HUDEP-2 (cell line): ENCODE data around the gene MITD1.

Experiments used
- DNase-seq, 76 experiments: peaks; one replicate each; lab custom pipeline; 2025; ENCODE audit not compliant: unreplicated experiment in 76 of 76; lab: John Stamatoyannopoulos, UW

MITD1 gene

DNA sequence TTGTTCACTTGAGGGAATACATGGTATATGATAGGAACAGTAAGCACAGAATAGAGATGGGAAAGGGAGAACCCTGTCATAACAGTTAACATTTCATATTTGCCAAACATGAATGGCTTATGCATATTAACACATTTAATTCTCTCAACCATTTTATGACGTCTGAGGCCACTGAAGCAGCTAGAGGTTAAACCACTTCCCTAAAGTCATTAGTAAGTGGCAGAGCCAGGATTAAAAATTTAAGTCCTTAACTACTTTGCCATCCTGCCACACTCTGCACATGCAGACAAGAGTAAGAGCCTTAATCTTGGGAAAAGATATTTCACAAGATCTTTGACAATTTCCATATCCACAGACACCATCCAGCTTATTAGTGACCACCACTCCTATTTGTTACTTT lies 24.0 kb downstream of the MITD1 start:
- DNase-seq: no peak

GRCh38 chr2:99154643-99155536 lies 26.0 kb downstream of the MITD1 start, which contains the start of the genes LIPT1 and TSGA10:
LIPT1 (plus strand) TSS chr2:99154967; CDS start chr2:99161958, 6,991 bp downstream.
TSGA10 (minus strand) TSS chr2:99154942; CDS start chr2:99109439, 45,503 bp downstream.
- peak in 75 of 76 experiments; percentile 34 to 92 (median 83) for DNase-seq

DNA sequence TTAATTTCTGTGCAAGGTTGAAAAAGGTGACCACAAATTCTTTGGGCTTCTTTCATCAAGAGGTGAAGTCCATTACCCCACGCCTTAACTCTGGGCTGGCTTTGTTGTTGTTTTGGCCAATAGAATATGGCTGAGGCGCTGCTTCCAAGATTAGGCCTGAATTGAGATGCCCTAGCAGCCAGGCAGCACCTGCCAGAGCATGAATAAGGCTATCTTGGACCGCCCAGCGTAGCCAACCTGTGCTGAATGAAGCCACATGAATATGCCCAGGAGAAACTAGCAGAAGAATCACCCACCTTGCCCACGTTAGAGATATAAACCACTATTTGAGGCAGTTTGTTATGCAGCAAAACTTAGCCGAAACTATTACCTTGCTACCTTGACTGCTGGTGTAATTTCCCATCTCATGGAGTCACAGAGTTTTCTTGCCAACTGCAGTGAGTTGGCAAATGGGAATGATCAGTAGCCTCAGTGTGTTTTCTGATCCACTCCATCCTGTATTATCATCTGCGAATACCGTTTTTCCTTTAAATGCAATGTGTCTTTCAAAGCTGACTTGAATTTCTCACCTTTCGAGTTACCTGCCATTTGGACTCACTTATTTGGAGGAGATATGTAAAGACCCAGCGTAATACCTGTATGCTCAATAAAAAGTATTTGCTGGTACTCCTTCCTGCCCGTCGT lies 26.8 kb downstream of the MITD1 start:
- no peak for DNase-seq

- no peak for DNase-seq
Measured at GRCh38 chr2:99152199-99152895, 28.5 kb downstream of the MITD1 start.

GRCh38 chr2:99150706-99151105 lies 30.2 kb downstream of the MITD1 start:
- DNase-seq: no peak

DNA sequence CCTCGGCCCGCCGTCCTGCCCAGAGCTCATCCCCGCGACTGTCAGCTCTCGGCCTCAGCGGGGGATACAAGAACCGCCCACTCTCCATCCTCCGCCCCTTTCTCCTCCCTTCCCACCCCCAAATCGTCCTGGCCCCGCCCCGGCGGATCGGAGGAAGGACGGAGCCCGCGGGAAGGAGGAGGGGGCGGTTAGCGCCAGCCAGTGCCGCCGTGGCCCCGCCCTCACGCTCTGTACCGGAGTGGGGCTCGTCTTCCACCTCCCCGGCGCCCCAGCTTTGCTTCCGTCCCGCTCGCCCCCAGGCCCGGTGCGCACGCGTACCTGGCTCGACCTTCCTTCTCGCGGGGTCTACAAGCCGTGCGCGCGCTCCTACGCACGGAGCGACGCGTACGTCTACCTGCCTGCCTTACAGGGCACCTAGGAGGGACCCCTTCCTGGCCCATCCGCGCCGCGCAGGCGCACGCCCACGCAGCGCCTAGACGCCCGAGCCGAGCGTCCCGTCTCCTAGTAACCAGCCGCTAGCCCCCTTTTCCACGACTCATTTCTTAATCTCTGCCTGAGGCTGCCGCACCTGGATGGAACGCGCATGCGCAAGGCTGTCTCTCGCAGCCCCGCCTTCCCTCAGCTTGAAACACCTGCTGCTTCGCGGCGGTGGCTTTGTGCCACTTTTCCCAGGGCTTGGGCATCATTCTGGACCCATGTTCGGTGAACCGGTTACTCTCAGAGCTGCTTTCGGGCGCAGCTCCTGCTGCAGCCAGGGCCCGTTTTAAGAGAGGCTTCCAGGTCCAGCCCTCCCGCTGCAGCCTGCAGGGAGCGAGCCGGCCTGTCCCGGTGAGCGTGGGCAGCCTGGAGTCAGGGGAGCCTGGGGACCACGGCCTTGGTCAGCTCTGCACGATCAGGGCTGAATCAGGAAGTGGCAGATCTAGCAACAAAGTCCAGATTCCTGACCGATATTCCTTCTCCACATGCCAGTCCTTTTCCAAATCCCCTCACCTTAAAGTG lies 39.4 kb downstream of the MITD1 start, which contains the start of gene C2orf15:
C2orf15 (plus strand) TSS at position 598 of the 999 bp plus-strand sequence. CDS start 8,852 bp downstream, outside the sequence.
- peak in 74 of 76 experiments; percentile 18 to 96 (median 88) for DNase-seq

- peak in 3 of 76 experiments; percentile 47 to 65 (median 50) for DNase-seq
Measured at GRCh38 chr2:99140860-99141109, 40.1 kb downstream of the MITD1 start.

- DNase-seq: peak in 1 of 76 experiments; percentile 4
Measured at GRCh38 chr2:99140056-99140859, 40.6 kb downstream of the MITD1 start.

GRCh38 chr2:99139003-99139402 lies 41.9 kb downstream of the MITD1 start:
- peak in 2 of 76 experiments; percentile 3 to 8 for DNase-seq

DNA sequence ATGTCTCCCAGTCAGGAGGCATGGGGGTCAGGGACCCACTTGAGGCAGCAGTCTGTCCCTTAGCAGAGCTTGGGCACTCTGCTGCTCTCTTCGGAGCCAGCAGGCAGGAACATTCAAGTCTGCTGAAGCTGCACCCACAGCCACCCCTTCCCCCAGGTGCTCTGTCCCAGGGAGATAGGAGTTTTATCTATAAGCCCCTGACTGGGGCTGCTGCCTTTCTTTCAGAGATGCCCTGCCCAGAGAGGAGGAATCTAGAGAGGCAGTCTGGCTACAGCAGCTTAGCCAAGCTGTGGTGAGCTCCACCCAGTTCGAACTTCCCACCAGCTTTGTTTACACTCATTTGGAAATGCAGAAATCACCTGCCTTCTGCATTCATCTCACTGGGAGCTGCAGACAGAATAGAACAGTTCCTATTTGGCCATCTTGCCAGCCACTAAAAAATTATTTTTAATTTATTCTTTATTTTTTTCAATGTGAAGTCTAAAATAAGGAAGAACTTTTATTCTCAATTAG lies 45.8 kb downstream of the MITD1 start:
- peak in 66 of 76 experiments; percentile 3 to 78 (median 38) for DNase-seq

DNA sequence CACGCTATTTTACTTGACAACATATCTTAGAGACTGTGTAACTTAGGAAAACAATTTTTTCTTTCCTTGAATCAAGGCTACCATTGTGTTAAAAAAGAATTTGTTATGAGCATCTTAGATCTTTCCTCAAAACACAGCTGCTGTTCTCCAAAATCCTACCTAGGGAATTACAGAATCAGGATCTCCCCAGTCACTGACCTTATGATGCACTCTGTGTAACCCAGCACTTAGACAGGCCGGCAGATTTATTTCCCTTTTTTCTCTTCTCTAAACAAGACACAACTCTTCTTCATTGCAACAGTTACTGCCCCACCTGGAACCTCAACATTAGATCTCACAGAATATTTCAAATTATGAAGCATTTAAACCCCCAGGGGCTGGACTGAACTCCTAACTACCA lies 52.9 kb downstream of the MITD1 start:
- no peak for DNase-seq
